ENCODE results near the gene TPCN2. TPM values are rescaled to one million over a fixed set of nuclear protein-coding genes. Genes with fewer than 3 reads are reported as not detected.
A peak's percentile ranks its signal among the peaks of the same experiment; 100 is the strongest.

Gene TPCN2
- total RNA-seq, 1 experiment from 2014 or later = 20.6 TPM

GRCh38 chr11:69091638-69092165, 43.0 kb downstream of the TPCN2 start:
- no peak overlapping the region for H3K27ac ChIP-seq (ENCODE audit: low read length)
- TF ChIP-seq SIN3A (IDR thresholded peaks at IDR 0.05; ENCODE audit: borderline replicate concordance, insufficient read depth, low read depth, low read length) (no peak), REST (IDR thresholded peaks at IDR 0.05; ENCODE audit: insufficient read depth in 1 of 2, low read depth in 2 of 2, low read length in 1 of 2) (no peak), POLR2AphosphoS5 (IDR thresholded peaks at IDR 0.05; ENCODE audit: low read depth, low read length) (no peak), CTCF (IDR thresholded peaks at IDR 0.05) (no peak), TCF7L2 (IDR thresholded peaks at IDR 0.05; ENCODE audit: low read depth, low read length) (no peak)
- intact Hi-C loops (cut with micrococcal nuclease; ENCODE audit: unreplicated experiment) (no loop called here), in situ Hi-C loops (cut with HindIII; ENCODE audit: low pct_unique_long_range_greater_than_20kb, low sequenced_read_pairs) (no loop called here)
- ATAC-seq = no peak
- H3K27me3 ChIP-seq (ENCODE audit: control insufficient read depth, insufficient read depth, low read length) = no peaks in the 10 kb centered on the region
- no peak for DNase-seq (ENCODE audit: low read depth, low spot score)
- H3K9me3 ChIP-seq (ENCODE audit: control insufficient read depth, insufficient read depth, low read depth, low read length) = no peaks in the 10 kb centered on the region
- BruUV-seq (replicated peaks) = no TSS peak
- peaks cover 7% of the 10 kb centered on the region for H3K4me1 ChIP-seq (ENCODE audit: control insufficient read depth, insufficient read depth, low read length)
- H3K4me3 ChIP-seq (ENCODE audit: low read depth in 2 of 2, low read length in 2 of 2) = no peak overlapping the region
- POLR2A ChIA-PET = interaction anchor here (0.6 to 0.7 kb wide), 2 partner anchors 28 to 69 kb away, joined by 3 to 5 read pairs; no protein-coding TSS in a partner anchor
- CTCF ChIA-PET = no interaction called here
- no peaks in the 10 kb centered on the region for H3K36me3 ChIP-seq (ENCODE audit: control insufficient read depth, insufficient read depth, low read length)

- ChIA-PET POLR2A (interaction anchor here (0.6 to 0.7 kb wide), 2 partner anchors 29 to 70 kb away, joined by 3 to 5 read pairs; no protein-coding TSS in a partner anchor), CTCF (no interaction called here)
- Histone ChIP-seq H3K4me1 (ENCODE audit: control insufficient read depth, insufficient read depth, low read length) (peaks cover 7% of the 10 kb centered on the region), H3K4me3 (ENCODE audit: low read depth in 2 of 2, low read length in 2 of 2) (no peak overlapping the region), H3K9me3 (ENCODE audit: control insufficient read depth, insufficient read depth, low read depth, low read length) (no peaks in the 10 kb centered on the region), H3K27ac (ENCODE audit: low read length) (no peak overlapping the region), H3K36me3 (ENCODE audit: control insufficient read depth, insufficient read depth, low read length) (no peaks in the 10 kb centered on the region), H3K27me3 (ENCODE audit: control insufficient read depth, insufficient read depth, low read length) (no peaks in the 10 kb centered on the region)
- ATAC-seq (no peak), DNase-seq (ENCODE audit: low read depth, low spot score) (no peak)
- intact Hi-C loops (cut with micrococcal nuclease; ENCODE audit: unreplicated experiment) (no loop called here), in situ Hi-C loops (cut with HindIII; ENCODE audit: low pct_unique_long_range_greater_than_20kb, low sequenced_read_pairs) (no loop called here)
- TSS peak; percentile 43 for BruUV-seq (replicated peaks)
- TF ChIP-seq POLR2AphosphoS5 (IDR thresholded peaks at IDR 0.05; ENCODE audit: low read depth, low read length) (no peak), CTCF (IDR thresholded peaks at IDR 0.05) (no peak), SIN3A (IDR thresholded peaks at IDR 0.05; ENCODE audit: borderline replicate concordance, insufficient read depth, low read depth, low read length) (no peak), REST (IDR thresholded peaks at IDR 0.05; ENCODE audit: insufficient read depth in 1 of 2, low read depth in 2 of 2, low read length in 1 of 2) (no peak), TCF7L2 (IDR thresholded peaks at IDR 0.05; ENCODE audit: low read depth, low read length) (no peak)
Observed at GRCh38 chr11:69092263-69092662, 43.5 kb downstream of the TPCN2 start.
